Measurements from ENCODE around the gene FNDC7. TPM values are rescaled to one million over a fixed set of nuclear protein-coding genes. Genes with fewer than 3 reads are reported as not detected.
A peak's percentile ranks its signal among the peaks of the same experiment; 100 is the strongest.

The FNDC7 gene
- total RNA-seq, 1 experiment from 2014 or later, result 0.05 TPM

- BruUV-seq (replicated peaks), result TSS peak; percentile 84
- DNase-seq (ENCODE audit: low read depth, low spot score) (peak; percentile 22), ATAC-seq (peak; percentile 89)
- peaks cover 2% of the 10 kb centered on the region; the same call in 1 of the 2 replicates for H3K36me3 ChIP-seq (ENCODE audit: control insufficient read depth, insufficient read depth, low read length)
- peak overlapping the region; percentile 70 to 87 for H3K4me3 ChIP-seq (ENCODE audit: low read depth in 2 of 2, low read length in 2 of 2)
- no peaks in the 10 kb centered on the region for H3K9me3 ChIP-seq (ENCODE audit: control insufficient read depth, insufficient read depth, low read depth, low read length)
- peak overlapping the region; percentile 82 for H3K27ac ChIP-seq (ENCODE audit: low read length)
- peaks cover 5% of the 10 kb centered on the region; the same call in 1 of the 2 replicates for H3K4me1 ChIP-seq (ENCODE audit: control insufficient read depth, insufficient read depth, low read length)
- ChIA-PET CTCF (no interaction called here), POLR2A (no interaction called here)
- intact Hi-C loops (cut with micrococcal nuclease; ENCODE audit: unreplicated experiment) (no loop called here), in situ Hi-C loops (cut with HindIII; ENCODE audit: low pct_unique_long_range_greater_than_20kb, low sequenced_read_pairs) (no loop called here)
- no peaks in the 10 kb centered on the region for H3K27me3 ChIP-seq (ENCODE audit: control insufficient read depth, insufficient read depth, low read length)
- TF ChIP-seq REST (IDR thresholded peaks at IDR 0.05; ENCODE audit: insufficient read depth in 1 of 2, low read depth in 2 of 2, low read length in 1 of 2), result no peak
Observed at GRCh38 chr1:108747171-108747850, 34.6 kb downstream of the FNDC7 start.

GRCh38 chr1:108747898-108748297, 35.2 kb downstream of the FNDC7 start:
- no peak for TF ChIP-seq POLR2AphosphoS5 (IDR thresholded peaks at IDR 0.05; ENCODE audit: low read depth, low read length)
- TF ChIP-seq TCF7L2 (IDR thresholded peaks at IDR 0.05; ENCODE audit: low read depth, low read length), result no peak
- no peak for TF ChIP-seq SIN3A (IDR thresholded peaks at IDR 0.05; ENCODE audit: borderline replicate concordance, insufficient read depth, low read depth, low read length)
- TF ChIP-seq CTCF (IDR thresholded peaks at IDR 0.05), result no peak
- TF ChIP-seq REST (IDR thresholded peaks at IDR 0.05; ENCODE audit: insufficient read depth in 1 of 2, low read depth in 2 of 2, low read length in 1 of 2), result no peak
- Histone ChIP-seq H3K9me3 (ENCODE audit: control insufficient read depth, insufficient read depth, low read depth, low read length) (no peaks in the 10 kb centered on the region), H3K36me3 (ENCODE audit: control insufficient read depth, insufficient read depth, low read length) (peaks cover 7% of the 10 kb centered on the region; the same call in 1 of the 2 replicates), H3K27me3 (ENCODE audit: control insufficient read depth, insufficient read depth, low read length) (no peaks in the 10 kb centered on the region), H3K4me1 (ENCODE audit: control insufficient read depth, insufficient read depth, low read length) (peaks cover 5% of the 10 kb centered on the region; the same call in 1 of the 2 replicates), H3K4me3 (ENCODE audit: low read depth in 2 of 2, low read length in 2 of 2) (peak overlapping the region in 1 of 2 experiments; percentile 87; a peak in 2 of 4 replicates), H3K27ac (ENCODE audit: low read length) (no peak overlapping the region)
- ChIA-PET POLR2A (no interaction called here), CTCF (no interaction called here)
- no peak for DNase-seq (ENCODE audit: low read depth, low spot score)
- BruUV-seq (replicated peaks), result no TSS peak
- in situ Hi-C loops (cut with HindIII; ENCODE audit: low pct_unique_long_range_greater_than_20kb, low sequenced_read_pairs), result no loop called here
- no peak for ATAC-seq
- intact Hi-C loops (cut with micrococcal nuclease; ENCODE audit: unreplicated experiment), result no loop called here
